Measurements from ENCODE around the gene FAM81A.
"Not testable (repeated sequence)": the region's sequence is repeated elsewhere in the genome, so short reads cannot be mapped to it uniquely, and the experiment has no call there.

Gene FAM81A

GRCh38 chr15:59453474-59454215 is 15.7 kb downstream of the FAM81A start:
- TF ChIP-seq CTCF (IDR thresholded peaks at IDR 0.05) = no peak
- Histone ChIP-seq H3K27ac (no peak overlapping the region), H3K4me3 (no peak overlapping the region)
- DNase-seq (ENCODE audit: low spot score) = no peak

DNA sequence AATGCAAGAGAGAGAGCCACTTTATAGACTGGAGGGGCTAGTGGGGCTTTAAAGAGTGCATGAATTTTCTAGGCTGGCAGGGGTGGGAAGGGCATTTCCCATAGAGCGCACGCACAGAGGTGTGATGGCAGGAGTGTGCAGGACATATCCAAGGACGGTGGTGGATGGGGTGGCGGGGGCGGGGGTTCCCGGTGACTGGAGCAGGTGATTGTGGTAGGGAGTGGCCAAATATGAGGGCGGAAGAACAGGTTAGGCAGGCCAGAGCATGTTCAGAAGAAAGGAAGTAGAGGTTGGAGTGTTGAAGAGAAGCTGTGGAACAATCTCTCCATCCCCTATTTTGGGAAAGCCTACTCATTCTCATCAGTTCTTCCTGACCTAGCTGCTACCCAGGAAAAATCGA is 18.1 kb downstream of the FAM81A start:
- no peak for DNase-seq (ENCODE audit: low spot score)
- Histone ChIP-seq H3K4me3 (no peak overlapping the region), H3K27ac (no peak overlapping the region)
- no peak for TF ChIP-seq CTCF (IDR thresholded peaks at IDR 0.05)

GRCh38 chr15:59457103-59457502 is 19.1 kb downstream of the FAM81A start:
- Histone ChIP-seq H3K27ac (no peak overlapping the region), H3K4me3 (no peak overlapping the region)
- TF ChIP-seq CTCF (IDR thresholded peaks at IDR 0.05) = no peak
- no peak for DNase-seq (ENCODE audit: low spot score)

DNA sequence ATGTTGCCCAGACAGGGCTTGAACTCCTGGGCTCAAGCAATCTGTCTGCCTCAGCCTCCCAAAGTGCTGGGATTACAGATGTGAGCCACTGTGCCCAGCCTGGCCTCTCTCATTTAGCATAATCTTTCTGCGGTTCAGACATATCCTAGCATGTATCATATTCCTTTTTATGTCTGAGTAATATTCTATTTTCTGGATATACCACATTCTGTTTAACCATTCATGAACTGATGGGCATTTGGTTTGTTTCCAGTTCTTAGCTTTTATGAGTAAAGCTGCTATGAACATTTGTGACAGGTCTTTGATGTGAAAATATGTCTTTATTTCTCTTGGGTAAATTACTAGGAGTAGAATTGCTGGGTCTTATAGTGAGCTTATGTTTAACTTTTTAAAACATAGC is 23.5 kb downstream of the FAM81A start:
- no peak overlapping the region for H3K4me3 ChIP-seq
- TF ChIP-seq CTCF (IDR thresholded peaks at IDR 0.05) = no peak
- DNase-seq (ENCODE audit: low spot score) = no peak
- no peak overlapping the region for H3K27ac ChIP-seq

- Histone ChIP-seq H3K4me3 (no peak overlapping the region), H3K27ac (no peak overlapping the region)
- TF ChIP-seq CTCF (IDR thresholded peaks at IDR 0.05) = no peak
- no peak for DNase-seq (ENCODE audit: low spot score)
Observed at GRCh38 chr15:59473226-59473625, 35.2 kb downstream of the FAM81A start.

GRCh38 chr15:59475161-59475560 is 37.2 kb downstream of the FAM81A start:
- not testable (repeated sequence) for H3K4me3 ChIP-seq; H3K27ac ChIP-seq; DNase-seq (ENCODE audit: low spot score)

GRCh38 chr15:59484399-59484798 is 46.4 kb downstream of the FAM81A start:
- Histone ChIP-seq H3K27ac (no peak overlapping the region), H3K4me3 (no peak overlapping the region)
- no peak for TF ChIP-seq CTCF (IDR thresholded peaks at IDR 0.05)
- DNase-seq (ENCODE audit: low spot score) = no peak

Measured in coronary artery (tissue), 2 donors.